ENCODE results near the gene SERPINB10.

The SERPINB10 gene

DNA sequence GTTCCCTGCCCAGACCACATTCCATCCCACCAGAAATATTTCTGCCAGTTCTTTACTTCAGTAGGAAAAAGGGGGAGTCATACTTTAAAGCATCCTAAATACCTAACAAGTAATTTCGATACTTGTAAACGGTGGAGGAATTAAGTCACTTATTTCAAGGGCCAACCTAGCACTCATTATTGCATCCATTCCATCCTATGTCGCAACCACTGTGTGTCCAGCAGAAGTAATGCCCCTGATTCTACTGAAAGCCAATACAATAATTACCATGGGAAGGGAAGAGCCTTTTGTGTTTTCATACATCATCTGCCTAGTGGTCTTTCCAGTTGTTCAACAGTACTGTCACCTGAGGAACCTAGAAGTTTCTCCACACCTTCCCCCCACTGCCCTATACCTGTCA lies 74.6 kb downstream of the SERPINB10 start:
- no peak for DNase-seq

Data from central memory CD4-positive, alpha-beta T cell (primary cell).